HUES64 (cell line): ENCODE data around the gene MRPL38.
"Not testable (repeated sequence)": the region's sequence is repeated elsewhere in the genome, so short reads cannot be mapped to it uniquely, and the experiment has no call there.

Experiments used
- H3K27ac ChIP-seq: 2 replicates; pipeline ENCODE4 v1.7.0; 2013; ENCODE audit warnings: low read depth, low read length, inconsistent platforms
- H3K27me3 ChIP-seq: 2 replicates; pipeline ENCODE4 v1.6.1; 2013; ENCODE audit warnings: mild to moderate bottlenecking, low read length; ENCODE audit not compliant: insufficient read depth
- H3K36me3 ChIP-seq: 2 replicates; pipeline ENCODE4 v1.6.1; 2013; ENCODE audit warnings: mild to moderate bottlenecking, low read length; ENCODE audit not compliant: insufficient read depth
- H3K4me1 ChIP-seq: 2 replicates; pipeline ENCODE4 v1.6.1; 2013; ENCODE audit warnings: mild to moderate bottlenecking, low read length, moderate library complexity; ENCODE audit not compliant: insufficient read depth
- H3K4me3 ChIP-seq: 2 replicates; pipeline ENCODE4 v1.5.1; 2013; ENCODE audit warnings: mild to moderate bottlenecking, low read length, moderate library complexity
- H3K9ac ChIP-seq: 2 replicates; pipeline ENCODE4 v1.6.1; 2013; ENCODE audit warnings: mild to moderate bottlenecking, low read depth, low read length
- H3K9me3 ChIP-seq: 2 replicates; pipeline ENCODE4 v1.6.1; 2013; ENCODE audit warnings: low read depth, low read length; ENCODE audit not compliant: insufficient read depth
- WGBS: fragments of 150-250, 120-280 bp; methylation state at CpG from one replicate; pipeline ENCODE4 v1.1.7; 2013; ENCODE audit warnings: missing lambda C conversion rate; 5-methylcytosine and 5-hydroxymethylcytosine counted together

The MRPL38 gene

GRCh38 chr17:75873587-75874322 is 30.9 kb downstream of the MRPL38 start:
- Histone ChIP-seq H3K4me1 (0 out of 2 replicates have a peak, but pooled peaks cover 9% of the 10 kb centered on the region), H3K4me3 (no peak overlapping the region), H3K27me3 (peaks cover 24% of the 10 kb centered on the region), H3K36me3 (no peaks in the 10 kb centered on the region), H3K9me3 (no peaks in the 10 kb centered on the region), H3K9ac (no peak overlapping the region), H3K27ac (no peak overlapping the region)
- WGBS: 95% methylated on average over 10 of the region's 11 CpGs

- 0 out of 2 replicates have a peak, but pooled peaks cover 9% of the 10 kb centered on the region for H3K4me1 ChIP-seq
- H3K9ac ChIP-seq: 0 out of 2 replicates have a peak overlapping the region, but pooled peaks have one; percentile 16
- H3K36me3 ChIP-seq: no peaks in the 10 kb centered on the region
- H3K9me3 ChIP-seq: no peaks in the 10 kb centered on the region
- 77% methylated on average over 13 of the region's 13 CpGs for WGBS
- H3K4me3 ChIP-seq: no peak overlapping the region
- H3K27ac ChIP-seq: no peak overlapping the region
- H3K27me3 ChIP-seq: peaks cover 13% of the 10 kb centered on the region
These were observed 32.0 kb downstream of the MRPL38 start for GRCh38 chr17:75872434-75873351.

- H3K27me3 ChIP-seq, H3K4me1 ChIP-seq, H3K36me3 ChIP-seq, H3K9me3 ChIP-seq, H3K4me3 ChIP-seq, H3K27ac ChIP-seq, H3K9ac ChIP-seq: not testable (repeated sequence)
- 93% methylated on average over 9 of the region's 10 CpGs for WGBS
These were observed 34.5 kb downstream of the MRPL38 start for GRCh38 chr17:75870228-75870627.

- WGBS: 84% methylated on average over 23 of the region's 23 CpGs
- Histone ChIP-seq H3K27me3 (no peaks in the 10 kb centered on the region), H3K4me1 (no peaks in the 10 kb centered on the region), H3K27ac (no peak overlapping the region), H3K9me3 (no peaks in the 10 kb centered on the region), H3K36me3 (no peaks in the 10 kb centered on the region), H3K4me3 (no peak overlapping the region), H3K9ac (no peak overlapping the region)
These were observed 35.2 kb downstream of the MRPL38 start for GRCh38 chr17:75869282-75870141.

GRCh38 chr17:75868730-75869281 is 35.9 kb downstream of the MRPL38 start:
- not testable (repeated sequence) for H3K4me1 ChIP-seq, H3K9ac ChIP-seq, H3K27me3 ChIP-seq, H3K36me3 ChIP-seq, H3K4me3 ChIP-seq, H3K9me3 ChIP-seq, H3K27ac ChIP-seq
- WGBS: 94% methylated on average over 12 of the region's 12 CpGs

GRCh38 chr17:75865404-75866188 is 39.1 kb downstream of the MRPL38 start:
- 88% methylated on average over 16 of the region's 17 CpGs for WGBS
- not testable (repeated sequence) for H3K9ac ChIP-seq, H3K36me3 ChIP-seq, H3K27ac ChIP-seq, H3K27me3 ChIP-seq, H3K4me3 ChIP-seq, H3K4me1 ChIP-seq, H3K9me3 ChIP-seq

GRCh38 chr17:75864887-75865286 is 39.8 kb downstream of the MRPL38 start:
- not testable (repeated sequence) for H3K27me3 ChIP-seq, H3K36me3 ChIP-seq, H3K27ac ChIP-seq, H3K4me3 ChIP-seq, H3K9ac ChIP-seq, H3K4me1 ChIP-seq, H3K9me3 ChIP-seq
- 90% methylated on average over 4 of the region's 4 CpGs for WGBS

GRCh38 chr17:75864448-75864871 is 40.2 kb downstream of the MRPL38 start:
- H3K4me3 ChIP-seq: no peak overlapping the region
- H3K27me3 ChIP-seq: no peaks in the 10 kb centered on the region
- no peak overlapping the region for H3K9ac ChIP-seq
- H3K9me3 ChIP-seq: no peaks in the 10 kb centered on the region
- H3K36me3 ChIP-seq: no peaks in the 10 kb centered on the region
- no peaks in the 10 kb centered on the region for H3K4me1 ChIP-seq
- WGBS: 83% methylated on average over 8 of the region's 8 CpGs
- no peak overlapping the region for H3K27ac ChIP-seq

GRCh38 chr17:75861927-75862317 is 42.8 kb downstream of the MRPL38 start:
- H3K27me3 ChIP-seq: no peaks in the 10 kb centered on the region
- WGBS: 95% methylated on average over 9 of the region's 9 CpGs
- no peaks in the 10 kb centered on the region for H3K36me3 ChIP-seq
- H3K9ac ChIP-seq: no peak overlapping the region
- no peaks in the 10 kb centered on the region for H3K9me3 ChIP-seq
- no peak overlapping the region for H3K27ac ChIP-seq
- H3K4me3 ChIP-seq: no peak overlapping the region
- H3K4me1 ChIP-seq: no peaks in the 10 kb centered on the region

GRCh38 chr17:75859358-75859757 is 45.3 kb downstream of the MRPL38 start:
- not testable (repeated sequence) for H3K9me3 ChIP-seq, H3K27ac ChIP-seq, H3K9ac ChIP-seq, H3K27me3 ChIP-seq, H3K4me1 ChIP-seq, H3K36me3 ChIP-seq, H3K4me3 ChIP-seq
- 91% methylated on average over 10 of the region's 10 CpGs for WGBS
